NCI-H1105 treated with DMSO at 0.1 percent for 48 hours (cell line): ENCODE data around the gene DNAJC5.

Experiments
- DNase-seq: peaks from one replicate; lab custom pipeline; 2025; lab: John Stamatoyannopoulos, UW

DNAJC5 gene

GRCh38 chr20:63982937-63983336 lies 88.0 kb downstream of the DNAJC5 start:
- DNase-seq = no peak
